UCSD-AML1 (cell line): ENCODE measurements around the gene UCP2.
"Not testable (repeated sequence)": the region's sequence is repeated elsewhere in the genome, so short reads cannot be mapped to it uniquely, and the experiment has no call there.

Experiments
- DNase-seq: peaks from one replicate; lab custom pipeline; 2025; ENCODE audit not compliant: unreplicated experiment; lab: John Stamatoyannopoulos, UW

The UCP2 gene

DNA sequence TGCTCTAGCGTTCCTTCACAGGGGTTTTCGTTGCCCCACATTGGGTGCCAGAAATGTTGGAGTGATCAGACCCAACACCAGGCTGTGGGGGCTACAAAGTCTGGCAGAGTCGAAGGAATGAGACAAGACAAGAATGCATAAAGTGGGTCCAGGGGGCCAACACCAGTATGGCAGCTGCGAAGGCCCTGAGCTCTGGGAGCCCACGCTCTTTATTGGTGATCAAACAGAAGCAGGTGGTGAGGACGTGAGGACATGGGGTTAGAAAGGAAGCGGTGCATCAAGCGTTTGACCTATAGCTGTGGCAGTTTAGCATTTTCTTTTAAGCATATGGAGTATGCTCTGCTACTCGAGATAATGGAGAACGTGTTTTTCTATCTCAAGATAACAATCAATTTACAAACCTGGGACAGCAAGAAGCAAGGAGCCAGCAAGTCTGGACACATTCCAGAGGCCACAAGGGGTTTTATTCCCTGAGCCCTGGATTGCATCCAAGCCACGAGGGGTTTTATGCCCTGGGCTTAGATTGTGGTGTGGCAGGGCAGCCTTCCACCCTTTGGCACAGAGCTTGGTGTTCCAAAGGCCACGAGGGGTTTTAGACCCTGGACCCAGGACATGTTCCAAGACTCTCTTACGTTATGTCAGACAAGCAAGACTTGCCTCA is 35.7 kb downstream of the UCP2 start:
- no peak for DNase-seq

- no peak for DNase-seq
These were observed 37.2 kb downstream of the UCP2 start for GRCh38 chr11:73945396-73945795.

DNA sequence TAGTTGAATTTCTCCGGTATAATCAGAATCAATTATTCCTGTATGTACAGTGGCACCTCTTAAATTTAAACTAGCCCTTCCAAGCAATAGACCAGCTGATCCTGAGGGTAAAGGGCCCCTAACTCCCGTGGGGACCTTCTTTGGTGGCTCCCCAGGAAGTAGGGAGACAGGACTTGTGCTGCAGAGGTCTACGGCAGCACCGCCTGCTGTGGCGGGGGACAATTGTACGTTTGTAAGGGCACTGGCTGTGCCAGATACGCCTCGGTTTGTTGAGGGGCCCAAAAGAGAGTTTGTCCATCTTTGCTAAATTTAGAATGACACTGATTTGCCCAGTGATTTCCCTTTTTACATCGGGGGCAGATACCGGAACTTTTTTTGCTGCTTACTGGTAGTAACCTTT is 37.7 kb downstream of the UCP2 start:
- DNase-seq, result no peak

DNA sequence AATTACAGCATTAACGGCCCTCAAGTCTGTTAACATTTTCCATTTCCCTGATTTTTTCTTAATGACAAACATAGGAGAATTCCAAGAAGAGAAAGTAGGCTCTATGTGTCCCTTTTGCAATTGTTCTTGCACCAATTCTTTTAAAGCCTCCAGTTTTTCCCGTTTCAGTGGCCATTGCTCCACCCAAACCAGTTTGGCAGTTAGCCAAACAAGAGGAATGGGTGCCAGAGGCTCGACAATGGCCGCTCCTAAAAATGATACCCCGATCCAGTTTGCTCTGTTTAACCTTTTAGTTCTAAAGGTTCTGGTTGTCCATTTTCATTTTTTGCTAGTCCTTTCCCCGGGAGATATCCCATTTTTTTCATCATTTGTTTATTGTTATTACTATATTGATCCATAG is 38.6 kb downstream of the UCP2 start:
- DNase-seq, result no peak

DNA sequence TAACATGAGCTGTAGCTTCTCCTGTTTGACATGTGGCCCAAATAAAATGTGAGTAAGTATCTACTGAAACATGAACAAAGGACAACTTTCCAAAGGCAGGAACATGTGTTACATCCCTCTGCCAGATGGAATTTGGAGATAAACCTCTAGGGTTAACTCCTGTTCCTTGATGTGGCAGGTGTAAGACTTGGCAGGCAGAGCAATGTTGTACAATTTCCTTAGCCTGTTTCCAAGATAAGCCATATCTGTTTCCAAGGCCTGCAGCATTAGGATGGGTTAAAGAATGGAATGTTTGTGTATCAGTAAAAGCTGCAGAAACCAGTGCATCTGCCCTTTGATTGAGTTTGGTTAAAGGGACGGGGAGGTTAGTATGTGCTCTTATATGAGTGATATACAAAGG is 40.6 kb downstream of the UCP2 start:
- no peak for DNase-seq

DNA sequence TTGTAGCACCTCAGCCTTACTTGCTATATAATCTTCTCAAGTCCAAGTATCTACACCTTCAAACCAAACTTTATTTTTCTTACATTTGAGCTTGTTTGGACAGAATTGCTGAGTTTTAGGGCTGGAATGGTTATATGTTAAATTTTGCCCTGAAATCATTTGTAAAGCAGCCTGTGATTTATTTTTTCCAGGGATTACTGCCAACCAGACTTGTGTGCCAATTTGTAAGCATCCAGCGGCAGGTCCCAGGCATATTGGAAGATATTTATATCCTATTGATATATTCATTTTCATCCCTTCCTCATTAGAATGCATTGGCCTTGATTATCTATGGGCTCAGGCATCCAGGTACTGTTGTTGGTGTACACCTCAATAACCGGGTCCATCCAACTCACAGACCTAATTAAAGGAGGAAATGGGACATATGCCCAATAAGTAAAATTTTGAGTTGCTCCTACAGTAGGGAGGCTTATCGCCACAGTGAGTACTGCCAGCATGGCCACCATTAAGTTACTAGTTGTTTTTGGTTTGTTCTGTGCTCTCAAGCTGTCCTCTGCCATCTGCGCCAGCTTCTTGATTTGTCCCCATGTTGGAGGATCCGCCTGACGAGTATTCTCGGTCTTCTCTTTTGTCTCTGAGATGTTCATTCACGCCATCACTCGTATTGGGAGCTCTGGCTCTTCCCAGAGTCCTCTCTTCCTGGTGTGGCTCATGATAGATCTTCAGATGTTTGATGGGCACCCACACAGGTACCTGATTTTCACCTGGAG is 41.7 kb downstream of the UCP2 start:
- DNase-seq, result no peak

GRCh38 chr11:73939096-73939495 is 43.5 kb downstream of the UCP2 start:
- no peak for DNase-seq

DNA sequence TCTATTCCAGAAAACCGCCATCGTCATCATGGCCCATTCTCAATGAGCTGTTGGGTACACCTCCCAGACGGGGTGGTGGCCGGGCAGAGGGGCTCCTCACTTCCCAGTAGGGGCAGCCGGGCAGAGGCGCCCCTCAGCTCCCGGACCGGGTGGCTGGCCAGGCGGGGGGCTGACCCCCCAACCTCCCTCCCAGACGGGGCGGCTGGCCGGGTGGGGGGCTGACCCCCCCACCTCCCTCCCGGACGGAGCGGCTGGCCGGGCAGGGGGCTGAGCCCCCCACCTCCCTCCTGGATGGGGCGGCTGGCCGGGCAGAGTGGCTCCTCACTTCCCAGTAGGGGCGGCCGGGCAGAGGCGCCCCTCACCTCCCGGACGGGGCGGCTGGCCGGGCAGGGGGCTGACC is 46.6 kb downstream of the UCP2 start:
- DNase-seq, result not testable (repeated sequence)

- DNase-seq, result no peak
These were observed 49.9 kb downstream of the UCP2 start for GRCh38 chr11:73932781-73933180.

- no peak for DNase-seq
These were observed 50.7 kb downstream of the UCP2 start for GRCh38 chr11:73931951-73932350.

DNA sequence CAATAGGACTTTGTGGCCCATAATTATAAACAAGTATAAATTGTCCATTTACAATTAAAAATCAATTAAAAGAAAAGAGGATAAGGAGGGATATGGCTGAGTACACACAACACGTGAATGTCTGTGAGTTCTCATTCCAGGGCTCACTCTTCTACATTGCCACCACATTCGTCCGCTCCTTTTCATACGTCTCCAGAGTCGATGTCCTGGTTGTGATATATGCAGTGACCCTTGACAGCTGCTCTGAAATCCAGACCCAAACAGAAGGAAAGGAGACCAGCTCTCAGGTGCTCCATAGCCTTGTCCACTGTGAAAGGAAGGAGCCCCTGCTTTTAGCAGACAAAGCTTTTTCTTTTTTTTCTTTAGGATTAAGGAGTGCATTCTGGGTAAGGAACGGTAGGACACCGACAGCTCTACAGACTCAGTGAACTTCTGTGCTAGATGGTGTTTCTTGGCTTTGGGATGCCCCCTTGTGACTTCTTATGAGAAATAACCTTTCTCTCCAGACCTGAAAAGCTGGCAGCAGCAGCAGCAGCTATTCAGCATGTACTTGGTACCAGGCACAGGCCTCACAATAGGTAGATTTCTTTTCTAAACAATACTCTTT is 51.5 kb downstream of the UCP2 start:
- DNase-seq, result no peak

DNA sequence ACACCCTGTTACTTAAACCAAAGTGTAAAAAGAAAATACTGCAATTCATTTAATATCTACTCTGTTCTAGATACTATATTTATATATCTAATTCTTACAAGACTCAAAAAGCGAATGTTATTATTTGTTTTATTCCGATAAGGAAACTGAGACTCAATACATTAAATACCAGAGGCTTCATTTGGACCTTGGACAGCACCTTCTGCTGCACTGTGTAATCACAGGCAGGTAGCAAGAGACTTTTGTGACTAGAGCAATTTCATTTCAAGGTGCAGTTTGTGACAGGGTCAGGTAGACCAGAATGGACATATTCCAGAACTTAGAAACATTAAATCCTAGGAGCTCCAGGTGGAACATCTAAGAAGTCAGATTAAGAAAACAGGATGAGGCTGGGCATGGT is 53.3 kb downstream of the UCP2 start:
- no peak for DNase-seq
